ENCODE data around the gene TRPT1. TPM values are rescaled to one million over a fixed set of nuclear protein-coding genes. Genes with fewer than 3 reads are reported as not detected.

The TRPT1 gene
- total and polyA plus RNA-seq, 2 experiments from 2014 or later, result 50.7 to 66.0 TPM

GRCh38 chr11:64258946-64259532, 33.1 kb upstream of the TRPT1 start:
- Histone ChIP-seq H3K27ac (no peak overlapping the region), H3K9me3 (ENCODE audit: low read depth) (no peaks in the 10 kb centered on the region), H3K79me2 (ENCODE audit: insufficient read depth) (peaks cover 3% of the 10 kb centered on the region), H3K9ac (no peak overlapping the region), H3K9me2 (ENCODE audit: insufficient read depth) (no peaks in the 10 kb centered on the region), H3K4me3 (no peak overlapping the region), H3K27me3 (replicated peaks; ENCODE audit: insufficient read depth) (no peaks in the 10 kb centered on the region), H4K20me1 (ENCODE audit: insufficient read depth) (no peaks in the 10 kb centered on the region), H3K4me1 (ENCODE audit: insufficient read depth) (no peaks in the 10 kb centered on the region), H3F3A (ENCODE audit: insufficient read depth) (no peaks in the 10 kb centered on the region), H3K4me2 (ENCODE audit: unreplicated experiment) (no peak overlapping the region), H2AFZ (no peak overlapping the region), H3K36me3 (ENCODE audit: low read depth) (peaks cover 7% of the 10 kb centered on the region; the same call in 1 of the 2 replicates)
- 99% methylated on average over 18 to 24 of the region's 32 CpGs for WGBS, 2 experiments (ENCODE audit: low coverage in 1 of 2, low lambda C conversion rate in 2 of 2, missing lambda C conversion rate in 2 of 2)
- no peak for DNase-seq
- in situ Hi-C loops (cut with MboI), result no loop called here
- TF ChIP-seq EZH2phosphoT487 (IDR thresholded peaks at IDR 0.05; ENCODE audit: insufficient read depth, low read depth) (no peak), EZH2 (IDR thresholded peaks at IDR 0.05; ENCODE audit: insufficient read depth, poor library complexity, severe bottlenecking) (no peak)

DNA sequence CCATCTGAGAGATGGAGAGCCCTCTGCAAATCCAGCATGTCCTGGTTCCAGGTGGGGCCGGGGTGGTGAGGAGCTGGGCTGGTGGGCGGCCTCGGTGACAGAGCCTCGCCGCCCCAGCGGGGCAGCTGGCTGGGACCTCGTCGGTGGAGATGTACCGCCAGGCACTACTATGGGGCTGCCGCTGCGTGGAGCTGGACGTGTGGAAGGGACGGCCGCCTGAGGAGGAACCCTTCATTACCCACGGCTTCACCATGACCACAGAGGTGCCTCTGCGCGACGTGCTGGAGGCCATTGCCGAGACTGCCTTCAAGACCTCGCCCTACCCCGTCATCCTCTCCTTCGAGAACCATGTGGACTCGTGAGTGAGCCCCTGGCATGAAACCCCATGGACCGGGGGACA, 32.4 kb upstream of the TRPT1 start:
- H4K20me1 ChIP-seq (ENCODE audit: insufficient read depth), result no peaks in the 10 kb centered on the region
- H3K9ac ChIP-seq, result no peak overlapping the region
- H3K4me3 ChIP-seq, result no peak overlapping the region
- no peaks in the 10 kb centered on the region for H3F3A ChIP-seq (ENCODE audit: insufficient read depth)
- DNase-seq, result no peak
- H2AFZ ChIP-seq, result no peak overlapping the region
- H3K9me3 ChIP-seq (ENCODE audit: low read depth), result no peaks in the 10 kb centered on the region
- H3K36me3 ChIP-seq (ENCODE audit: low read depth), result peaks cover 7% of the 10 kb centered on the region; the same call in 1 of the 2 replicates
- H3K9me2 ChIP-seq (ENCODE audit: insufficient read depth), result no peaks in the 10 kb centered on the region
- H3K4me1 ChIP-seq (ENCODE audit: insufficient read depth), result 0 out of 2 replicates have a peak, but pooled peaks cover 3% of the 10 kb centered on the region
- no peaks in the 10 kb centered on the region for H3K27me3 ChIP-seq (replicated peaks; ENCODE audit: insufficient read depth)
- TF ChIP-seq EZH2 (IDR thresholded peaks at IDR 0.05; ENCODE audit: insufficient read depth, poor library complexity, severe bottlenecking), result no peak
- TF ChIP-seq EZH2phosphoT487 (IDR thresholded peaks at IDR 0.05; ENCODE audit: insufficient read depth, low read depth), result no peak
- in situ Hi-C loops (cut with MboI), result no loop called here
- H3K27ac ChIP-seq, result no peak overlapping the region
- H3K79me2 ChIP-seq (ENCODE audit: insufficient read depth), result peaks cover 10% of the 10 kb centered on the region
- 90 to 93% methylated on average over 20 to 24 of the region's 24 CpGs for WGBS, 2 experiments (ENCODE audit: low coverage in 1 of 2, low lambda C conversion rate in 2 of 2, missing lambda C conversion rate in 2 of 2)
- no peak overlapping the region for H3K4me2 ChIP-seq (ENCODE audit: unreplicated experiment)

GRCh38 chr11:64256300-64256699, 30.3 kb upstream of the TRPT1 start:
- Histone ChIP-seq H4K20me1 (ENCODE audit: insufficient read depth) (no peaks in the 10 kb centered on the region), H3K4me2 (ENCODE audit: unreplicated experiment) (no peak overlapping the region), H2AFZ (no peak overlapping the region), H3K9ac (no peak overlapping the region), H3K27me3 (replicated peaks; ENCODE audit: insufficient read depth) (no peaks in the 10 kb centered on the region), H3F3A (ENCODE audit: insufficient read depth) (no peaks in the 10 kb centered on the region), H3K9me3 (ENCODE audit: low read depth) (no peaks in the 10 kb centered on the region), H3K9me2 (ENCODE audit: insufficient read depth) (no peaks in the 10 kb centered on the region), H3K4me3 (no peak overlapping the region), H3K4me1 (ENCODE audit: insufficient read depth) (peaks cover 11% of the 10 kb centered on the region; the same call in 1 of the 2 replicates), H3K36me3 (ENCODE audit: low read depth) (no peaks in the 10 kb centered on the region; the same call in 1 of the 2 replicates), H3K79me2 (ENCODE audit: insufficient read depth) (peaks cover 29% of the 10 kb centered on the region), H3K27ac (no peak overlapping the region)
- 93 to 97% methylated on average over 11 to 15 of the region's 15 CpGs for WGBS, 2 experiments (ENCODE audit: low coverage in 1 of 2, low lambda C conversion rate in 2 of 2, missing lambda C conversion rate in 2 of 2)
- TF ChIP-seq EZH2phosphoT487 (IDR thresholded peaks at IDR 0.05; ENCODE audit: insufficient read depth, low read depth), result no peak
- TF ChIP-seq EZH2 (IDR thresholded peaks at IDR 0.05; ENCODE audit: insufficient read depth, poor library complexity, severe bottlenecking), result no peak
- in situ Hi-C loops (cut with MboI), result no loop called here
- no peak for DNase-seq

GRCh38 chr11:64255135-64256128, 29.4 kb upstream of the TRPT1 start:
- Histone ChIP-seq H2AFZ (no peak overlapping the region), H4K20me1 (ENCODE audit: insufficient read depth) (no peaks in the 10 kb centered on the region), H3K9me2 (ENCODE audit: insufficient read depth) (no peaks in the 10 kb centered on the region), H3K27me3 (replicated peaks; ENCODE audit: insufficient read depth) (no peaks in the 10 kb centered on the region), H3K4me3 (no peak overlapping the region), H3F3A (ENCODE audit: insufficient read depth) (no peaks in the 10 kb centered on the region), H3K27ac (no peak overlapping the region), H3K79me2 (ENCODE audit: insufficient read depth) (peaks cover 29% of the 10 kb centered on the region), H3K4me2 (ENCODE audit: unreplicated experiment) (no peak overlapping the region), H3K9me3 (ENCODE audit: low read depth) (no peaks in the 10 kb centered on the region), H3K36me3 (ENCODE audit: low read depth) (no peaks in the 10 kb centered on the region; the same call in 1 of the 2 replicates), H3K9ac (no peak overlapping the region), H3K4me1 (ENCODE audit: insufficient read depth) (peaks cover 11% of the 10 kb centered on the region; the same call in 1 of the 2 replicates)
- in situ Hi-C loops (cut with MboI), result no loop called here
- WGBS, 2 experiments (ENCODE audit: low coverage in 1 of 2, low lambda C conversion rate in 2 of 2, missing lambda C conversion rate in 2 of 2), result 88 to 91% methylated on average over 32 to 33 of the region's 35 CpGs
- TF ChIP-seq EZH2phosphoT487 (IDR thresholded peaks at IDR 0.05; ENCODE audit: insufficient read depth, low read depth) (no peak), EZH2 (IDR thresholded peaks at IDR 0.05; ENCODE audit: insufficient read depth, poor library complexity, severe bottlenecking) (no peak)
- no peak for DNase-seq

Data from GM23248 (cell line).